Measurements from ENCODE around the gene ETV5.

GRCh38 chr3:186003610-186004009 lies 105.3 kb downstream of the ETV5 start:
- no peak for TF ChIP-seq CTCF (IDR thresholded peaks at IDR 0.05)
- no peak for TF ChIP-seq POLR2A (IDR thresholded peaks at IDR 0.05)

Measured in esophagus squamous epithelium (tissue), 4 donors.